HepG2 (cell line): ENCODE data around the gene LMAN2L. TPM values are rescaled to one million over a fixed set of nuclear protein-coding genes. Genes with fewer than 3 reads are reported as not detected.
A peak's percentile ranks its signal among the peaks of the same experiment; 100 is the strongest.

Source experiments
- ARID4A ChIP-seq: sonication (generic); formaldehyde crosslinking; IDR thresholded peaks from 2 replicates; pipeline ENCODE4 v1.5.0; 2020; ENCODE audit warnings: mild to moderate bottlenecking, missing genetic modification reagents, borderline replicate concordance
- CHD4 ChIP-seq: fragments of 200-600 bp; sonication (generic); IDR thresholded peaks from 2 replicates; pipeline ENCODE4 v1.7.0; 2017; ENCODE audit warnings: mild to moderate bottlenecking, low read length, borderline replicate concordance
- HNF4G ChIP-seq, 2 experiments: sonication (generic) in 1 of 2; formaldehyde crosslinking in 1 of 2; IDR thresholded peaks; 2 replicates each; pipeline versions ENCODE4 v1.4.0 to v1.6.1; 2011 to 2020; ENCODE audit warnings: borderline replicate concordance in 2 of 2, low read depth in 2 of 2, mild to moderate bottlenecking in 2 of 2, low read length in 1 of 2, missing genetic modification reagents in 1 of 2, moderate library complexity in 1 of 2
- MYC ChIP-seq: sonication (generic); formaldehyde crosslinking; IDR thresholded peaks from 2 replicates; pipeline ENCODE4 v1.9.0; 2021; ENCODE audit warnings: missing genetic modification reagents, borderline replicate concordance
- NFATC3 ChIP-seq: sonication (generic); formaldehyde crosslinking; IDR thresholded peaks from 2 replicates; pipeline ENCODE4 v1.5.1; 2020; ENCODE audit warnings: mild to moderate bottlenecking, missing genetic modification reagents
- SALL2 ChIP-seq: sonication (generic); formaldehyde crosslinking; IDR thresholded peaks from 2 replicates; pipeline ENCODE4 v1.8.1; 2023; ENCODE audit warnings: mild to moderate bottlenecking, missing genetic modification reagents, inconsistent platforms
- U2AF2 ChIP-seq: fragments of 200-400 bp; formaldehyde crosslinking; IDR thresholded peaks from 2 replicates; pipeline ENCODE4 v1.6.1; 2017; ENCODE audit warnings: low read depth, mild to moderate bottlenecking, low read length
- ZNF230 ChIP-seq: sonication (generic); formaldehyde crosslinking; IDR thresholded peaks from 2 replicates; pipeline ENCODE4 v1.4.0; 2020; ENCODE audit warnings: mild to moderate bottlenecking, missing genetic modification reagents
- ZNF34 ChIP-seq: sonication (generic); formaldehyde crosslinking; IDR thresholded peaks from 2 replicates; pipeline ENCODE4 v1.4.0; 2020; ENCODE audit warnings: mild to moderate bottlenecking, missing genetic modification reagents, borderline replicate concordance
- ZNF460 ChIP-seq: sonication (generic); formaldehyde crosslinking; IDR thresholded peaks from 2 replicates; pipeline ENCODE4 v1.5.1; 2020; ENCODE audit warnings: missing genetic modification reagents, mild to moderate bottlenecking, borderline replicate concordance
- polyA plus RNA-seq, 8 experiments: library from polyadenylated mRNA; depleted of rRNA in 3 of 8; stranded (reverse) in 7 of 8; unstranded in 1 of 8; fragments of >200 nt; fragmentation: Illumina TruSeq in 4 of 8; extraction: Trizol in 4 of 8; gene quantifications; 2 replicates each; pipeline versions ENCODE4 v1.2.1 to v1.2.3, GENCODE V29; 2011 to 2016; ENCODE audit warnings: low read depth in 4 of 8, missing spikeins in 1 of 8, mixed read lengths in 1 of 8; ENCODE audit not compliant: insufficient read depth in 1 of 8
- total RNA-seq, 5 experiments: library from RNA; depleted of rRNA; stranded (reverse); fragments of >200 nt; fragmentation: Illumina TruSeq; extraction: Trizol; gene quantifications; 2 replicates each; pipeline ENCODE4 v1.2.3, GENCODE V29; 2016; ENCODE audit warnings: low read depth in 1 of 5
- TF ChIP-seq, protein P1 (sequence below), 2 experiments: fragments of 450-650 bp in 1 of 2; sonication (generic) in 1 of 2; formaldehyde crosslinking in 1 of 2; IDR thresholded peaks; 2 replicates each; pipeline versions ENCODE4 v1.6.1 to v1.8.0; 2016 to 2022; ENCODE audit warnings: antibody characterized with exemption in 1 of 2, mild to moderate bottlenecking in 1 of 2, missing genetic modification reagents in 1 of 2
- TF ChIP-seq, protein P2 (sequence below): sonication (generic); formaldehyde crosslinking; IDR thresholded peaks from 2 replicates; pipeline ENCODE4 v1.4.0; 2020; ENCODE audit warnings: missing genetic modification reagents

The LMAN2L gene
- total and polyA plus RNA-seq, 2 of the 13 experiments (the other 11 are each of a cell fraction or from before 2014, with no cell fraction given): 39.1 to 57.9 TPM

- TF ChIP-seq, protein P1, sequence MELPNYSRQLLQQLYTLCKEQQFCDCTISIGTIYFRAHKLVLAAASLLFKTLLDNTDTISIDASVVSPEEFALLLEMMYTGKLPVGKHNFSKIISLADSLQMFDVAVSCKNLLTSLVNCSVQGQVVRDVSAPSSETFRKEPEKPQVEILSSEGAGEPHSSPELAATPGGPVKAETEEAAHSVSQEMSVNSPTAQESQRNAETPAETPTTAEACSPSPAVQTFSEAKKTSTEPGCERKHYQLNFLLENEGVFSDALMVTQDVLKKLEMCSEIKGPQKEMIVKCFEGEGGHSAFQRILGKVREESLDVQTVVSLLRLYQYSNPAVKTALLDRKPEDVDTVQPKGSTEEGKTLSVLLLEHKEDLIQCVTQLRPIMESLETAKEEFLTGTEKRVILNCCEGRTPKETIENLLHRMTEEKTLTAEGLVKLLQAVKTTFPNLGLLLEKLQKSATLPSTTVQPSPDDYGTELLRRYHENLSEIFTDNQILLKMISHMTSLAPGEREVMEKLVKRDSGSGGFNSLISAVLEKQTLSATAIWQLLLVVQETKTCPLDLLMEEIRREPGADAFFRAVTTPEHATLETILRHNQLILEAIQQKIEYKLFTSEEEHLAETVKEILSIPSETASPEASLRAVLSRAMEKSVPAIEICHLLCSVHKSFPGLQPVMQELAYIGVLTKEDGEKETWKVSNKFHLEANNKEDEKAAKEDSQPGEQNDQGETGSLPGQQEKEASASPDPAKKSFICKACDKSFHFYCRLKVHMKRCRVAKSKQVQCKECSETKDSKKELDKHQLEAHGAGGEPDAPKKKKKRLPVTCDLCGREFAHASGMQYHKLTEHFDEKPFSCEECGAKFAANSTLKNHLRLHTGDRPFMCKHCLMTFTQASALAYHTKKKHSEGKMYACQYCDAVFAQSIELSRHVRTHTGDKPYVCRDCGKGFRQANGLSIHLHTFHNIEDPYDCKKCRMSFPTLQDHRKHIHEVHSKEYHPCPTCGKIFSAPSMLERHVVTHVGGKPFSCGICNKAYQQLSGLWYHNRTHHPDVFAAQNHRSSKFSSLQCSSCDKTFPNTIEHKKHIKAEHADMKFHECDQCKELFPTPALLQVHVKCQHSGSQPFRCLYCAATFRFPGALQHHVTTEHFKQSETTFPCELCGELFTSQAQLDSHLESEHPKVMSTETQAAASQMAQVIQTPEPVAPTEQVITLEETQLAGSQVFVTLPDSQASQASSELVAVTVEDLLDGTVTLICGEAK (IDR thresholded peaks at IDR 0.05): no peak
- TF ChIP-seq, protein P1 (CRISPR knock-in tag; IDR thresholded peaks at IDR 0.05): no peak
- TF ChIP-seq, protein P2, sequence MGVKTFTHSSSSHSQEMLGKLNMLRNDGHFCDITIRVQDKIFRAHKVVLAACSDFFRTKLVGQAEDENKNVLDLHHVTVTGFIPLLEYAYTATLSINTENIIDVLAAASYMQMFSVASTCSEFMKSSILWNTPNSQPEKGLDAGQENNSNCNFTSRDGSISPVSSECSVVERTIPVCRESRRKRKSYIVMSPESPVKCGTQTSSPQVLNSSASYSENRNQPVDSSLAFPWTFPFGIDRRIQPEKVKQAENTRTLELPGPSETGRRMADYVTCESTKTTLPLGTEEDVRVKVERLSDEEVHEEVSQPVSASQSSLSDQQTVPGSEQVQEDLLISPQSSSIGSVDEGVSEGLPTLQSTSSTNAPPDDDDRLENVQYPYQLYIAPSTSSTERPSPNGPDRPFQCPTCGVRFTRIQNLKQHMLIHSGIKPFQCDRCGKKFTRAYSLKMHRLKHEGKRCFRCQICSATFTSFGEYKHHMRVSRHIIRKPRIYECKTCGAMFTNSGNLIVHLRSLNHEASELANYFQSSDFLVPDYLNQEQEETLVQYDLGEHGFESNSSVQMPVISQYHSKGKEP (CRISPR knock-in tag): no peak
- TF ChIP-seq ZNF34 (no peak), CHD4 (no peak), SALL2 (CRISPR knock-in tag) (no peak), HNF4G (IDR thresholded peaks at IDR 0.05; ENCODE audit: borderline replicate concordance, low read depth, low read length) (peak; percentile 14; the same call in 1 of the 2 replicates), HNF4G (CRISPR knock-in tag; IDR thresholded peaks at IDR 0.05; ENCODE audit: borderline replicate concordance, low read depth) (no peak), NFATC3 (CRISPR knock-in tag) (no peak), ARID4A (no peak), U2AF2 (no peak), ZNF230 (CRISPR knock-in tag) (no peak), MYC (no peak), ZNF460 (no peak)
Measured at GRCh38 chr2:96767135-96767871, 27.4 kb upstream of the LMAN2L start (continued).
